K562 (cell line): Measurements from ENCODE around the gene TIMM22. TPM values are rescaled to one million over a fixed set of nuclear protein-coding genes. Genes with fewer than 3 reads are reported as not detected.

ENCODE experiments used
- ATAC-seq: fragments of 200-7000 bp; cut with Tn5 transposase; 3 replicates; pipeline ENCODE4 v1.9.1; 2020; ENCODE audit warnings: moderate library complexity
- BruUV-seq: library from RNA; stranded (reverse); fragments of 400-500 nt; replicated peaks from 2 replicates; lab custom pipeline; 2021; lab: Mats Ljungman, UMichigan
- CTCF ChIA-PET: fragments of 300-600 bp; formaldehyde crosslinking; extraction: SDS; loops from one replicate; lab custom pipeline; 2021; ENCODE audit warnings: low intra/inter-chr PET ratio; lab: Yijun Ruan, JAX
- POLR2A ChIA-PET: fragments of 300-600, 350-650 bp; sonication (Branson Sonifier 250); formaldehyde crosslinking; extraction: SDS; loops from one replicate; lab custom pipeline; 2021; ENCODE audit warnings: antibody characterized with exemption, inconsistent platforms; lab: Yijun Ruan, JAX
- DNase-seq, 4 experiments: peaks; one replicate each; pipeline versions ENCODE4 v3.0.0 to v3.0.0-alpha.2; 2011 to 2018; ENCODE audit warnings: low spot score in 3 of 4, mixed read lengths in 3 of 4; ENCODE audit errors: extremely low read depth in 1 of 4
- FAIRE-seq: peaks from 2 replicates; lab custom pipeline; 2011; peaks lifted over from hg19 to GRCh38; lab: Jason Lieb, UNC
- H2AFZ ChIP-seq: 2 replicates; pipeline ENCODE4 v1.6.0; 2011; ENCODE audit warnings: low read depth, low read length, control low read depth, inconsistent platforms
- H3K27ac ChIP-seq: fragments of 200-600 bp; 3 replicates; pipeline ENCODE4 v1.8.0; 2011; ENCODE audit warnings: low read depth, mild to moderate bottlenecking, control low read depth, inconsistent platforms, low read length, moderate library complexity, mixed read lengths; ENCODE audit errors: extremely low read depth
- H3K27me3 ChIP-seq, 2 experiments: fragments of 300-600 bp in 1 of 2; 2 replicates in 1 of 2; 3 replicates in 1 of 2; pipeline versions ENCODE4 v1.6.0 to v1.8.0; 2011; ENCODE audit warnings: inconsistent platforms in 2 of 2, low read length in 2 of 2, mild to moderate bottlenecking in 1 of 2, mixed read lengths in 1 of 2, moderate library complexity in 1 of 2; ENCODE audit not compliant: control insufficient read depth in 2 of 2, insufficient read depth in 2 of 2
- H3K36me3 ChIP-seq: fragments of 300-600 bp; 3 replicates; pipeline ENCODE4 v1.8.0; 2011; ENCODE audit warnings: mild to moderate bottlenecking, low read length, inconsistent platforms; ENCODE audit not compliant: control insufficient read depth, insufficient read depth
- H3K4me1 ChIP-seq, 2 experiments: fragments of 200-600 bp in 1 of 2; replicated peaks in 1 of 2; 2 replicates in 1 of 2; 3 replicates in 1 of 2; pipeline versions ENCODE4 v1.5.1 to v1.8.0; 2011; ENCODE audit warnings: inconsistent platforms in 2 of 2, low read length in 2 of 2, mild to moderate bottlenecking in 1 of 2, mixed read lengths in 1 of 2, moderate library complexity in 1 of 2; ENCODE audit not compliant: control insufficient read depth in 2 of 2, insufficient read depth in 2 of 2
- H3K4me2 ChIP-seq: 2 replicates; pipeline ENCODE4 v1.6.1; 2011; ENCODE audit warnings: low read length, control low read depth, inconsistent platforms, mixed read lengths; ENCODE audit not compliant: insufficient read depth
- H3K4me3 ChIP-seq: fragments of 200-600 bp; sonication (generic), shearing (Covaris generic); 2 replicates; pipeline ENCODE4 v1.5.1; 2016; ENCODE audit warnings: control low read depth, inconsistent platforms
- H3K79me2 ChIP-seq: fragments of 200-600 bp; 3 replicates; pipeline ENCODE4 v1.8.0; 2011; ENCODE audit warnings: low read length, inconsistent platforms; ENCODE audit not compliant: control insufficient read depth, insufficient read depth
- H3K9ac ChIP-seq, 2 experiments: 2 replicates each; pipeline versions ENCODE4 v1.6.0 to v1.6.1; 2011; ENCODE audit warnings: low read depth in 2 of 2, low read length in 2 of 2, control low read depth in 1 of 2, inconsistent platforms in 1 of 2, mild to moderate bottlenecking in 1 of 2, mixed read lengths in 1 of 2; ENCODE audit not compliant: insufficient read depth in 1 of 2
- H3K9me1 ChIP-seq: one replicate; pipeline ENCODE4 v1.6.0; 2011; ENCODE audit warnings: inconsistent platforms, mild to moderate bottlenecking, low read length, moderate library complexity; ENCODE audit not compliant: control insufficient read depth, insufficient read depth
- H3K9me3 ChIP-seq: replicated peaks from 2 replicates; pipeline ENCODE4 v1.5.1; 2011; ENCODE audit warnings: low read depth, low read length, inconsistent platforms; ENCODE audit not compliant: control insufficient read depth, insufficient read depth
- H4K20me1 ChIP-seq: replicated peaks from 2 replicates; pipeline ENCODE4 v1.6.1; 2011; ENCODE audit warnings: low read length, inconsistent platforms, mixed read lengths; ENCODE audit not compliant: control insufficient read depth, insufficient read depth
- CLOCK ChIP-seq: fragments of 250-450 bp; sonication (Bioruptor Pico); IDR thresholded peaks from 2 replicates; pipeline ENCODE4 v1.4.0; 2020; ENCODE audit warnings: mild to moderate bottlenecking, moderate library complexity, borderline replicate concordance
- HDGF ChIP-seq: fragments of 450-650 bp; IDR thresholded peaks from 2 replicates; pipeline ENCODE4 v1.6.1; 2016
- MCM3 ChIP-seq: fragments of 450-650 bp; IDR thresholded peaks from 2 replicates; pipeline ENCODE4 v1.6.1; 2016
- MTA1 ChIP-seq: fragments of 450-650 bp; IDR thresholded peaks from 2 replicates; pipeline ENCODE4 v1.6.1; 2017; ENCODE audit warnings: borderline replicate concordance
- POLR2G ChIP-seq: fragments of 200-400 bp; formaldehyde crosslinking; IDR thresholded peaks from 2 replicates; pipeline ENCODE4 v1.6.1; 2017; ENCODE audit warnings: low read depth, mild to moderate bottlenecking, antibody characterized with exemption, low read length, moderate library complexity
- PTRF ChIP-seq: fragments of 450-650 bp; IDR thresholded peaks from 2 replicates; pipeline ENCODE4 v1.6.1; 2016; ENCODE audit warnings: mild to moderate bottlenecking, missing genetic modification characterization, missing compliant biosample characterization
- ZNF445 ChIP-seq: fragments of 250-450 bp; sonication (Bioruptor Pico); IDR thresholded peaks from 2 replicates; pipeline ENCODE4 v1.4.0; 2020; ENCODE audit warnings: low read depth, mild to moderate bottlenecking, moderate library complexity
- WGBS: fragments of 100-300 bp; shearing (Covaris generic); methylation state at CpG from one replicate; pipeline ENCODE4 v1.1.6; 2016; ENCODE audit warnings: low coverage, mixed read lengths; ENCODE audit not compliant: insufficient coverage; ENCODE audit errors: missing lambda C conversion rate; 5-methylcytosine and 5-hydroxymethylcytosine counted together
- in situ Hi-C: fragments of 300-500 bp; cut with MboI; formaldehyde crosslinking; loops from 4 replicates; pipeline ENCODE4 v1.15.0; 2018; ENCODE audit warnings: inconsistent platforms, mixed read lengths
- intact Hi-C: fragments of 100-400 bp; cut with micrococcal nuclease; formaldehyde crosslinking; loops from 2 replicates; pipeline ENCODE4 v1.14.2; 2022
- polyA plus RNA-seq, 8 experiments: library from polyadenylated mRNA; depleted of rRNA in 4 of 8; stranded (reverse) in 5 of 8; unstranded in 3 of 8; fragments of >200 nt; fragmentation: Nextera tagmentation in 2 of 8; fragmentation: Illumina TruSeq in 1 of 8; extraction: Ambion mirVana in 2 of 8; extraction: Trizol in 1 of 8; gene quantifications; 2 replicates each; pipeline versions ENCODE4 v1.2.1 to v1.2.3, GENCODE V29; 2011 to 2014; ENCODE audit warnings: inconsistent platforms in 1 of 8, missing spikeins in 1 of 8
- total RNA-seq, 7 experiments: library from RNA; depleted of rRNA in 6 of 7; stranded (reverse); fragments of >200 nt in 6 of 7; fragmentation: Illumina TruSeq in 2 of 7; extraction: Trizol in 2 of 7; gene quantifications; 2 replicates each; pipeline versions ENCODE4 v1.2.1 to v1.2.3, GENCODE V29; 2011 to 2021; ENCODE audit warnings: low replicate concordance in 1 of 7
- TF ChIP-seq, protein P1 (sequence below): sonication (generic); formaldehyde crosslinking; IDR thresholded peaks from 2 replicates; pipeline ENCODE4 v1.8.0; 2022; ENCODE audit warnings: mild to moderate bottlenecking, missing genetic modification reagents, borderline replicate concordance

TIMM22 gene
- total and polyA plus RNA-seq, 9 of the 15 experiments (the other 6 are each of a cell fraction or from before 2014, with no cell fraction given) = 5.9 to 14.1 (median 10.3) TPM

- Histone ChIP-seq H3K27ac (no peak overlapping the region), H3K9ac (no peak overlapping the region), H3K79me2 (no peaks in the 10 kb centered on the region), H3K9me3 (no peaks in the 10 kb centered on the region), H3K4me2 (no peak overlapping the region), H3K4me1 (peaks cover 0 to 4% of the 10 kb centered on the region in 2 experiments; a peak in 1 of 5 replicates)
- no TSS peak for BruUV-seq
- intact Hi-C loops = no loop called here
- ATAC-seq = no peak
- TF ChIP-seq POLR2G (no peak), CLOCK (CRISPR knock-in tag) (no peak), PTRF (tag) (no peak), MCM3 (no peak), MTA1 (no peak), ZNF445 (CRISPR knock-in tag) (no peak), HDGF (no peak)
- TF ChIP-seq, protein P1, sequence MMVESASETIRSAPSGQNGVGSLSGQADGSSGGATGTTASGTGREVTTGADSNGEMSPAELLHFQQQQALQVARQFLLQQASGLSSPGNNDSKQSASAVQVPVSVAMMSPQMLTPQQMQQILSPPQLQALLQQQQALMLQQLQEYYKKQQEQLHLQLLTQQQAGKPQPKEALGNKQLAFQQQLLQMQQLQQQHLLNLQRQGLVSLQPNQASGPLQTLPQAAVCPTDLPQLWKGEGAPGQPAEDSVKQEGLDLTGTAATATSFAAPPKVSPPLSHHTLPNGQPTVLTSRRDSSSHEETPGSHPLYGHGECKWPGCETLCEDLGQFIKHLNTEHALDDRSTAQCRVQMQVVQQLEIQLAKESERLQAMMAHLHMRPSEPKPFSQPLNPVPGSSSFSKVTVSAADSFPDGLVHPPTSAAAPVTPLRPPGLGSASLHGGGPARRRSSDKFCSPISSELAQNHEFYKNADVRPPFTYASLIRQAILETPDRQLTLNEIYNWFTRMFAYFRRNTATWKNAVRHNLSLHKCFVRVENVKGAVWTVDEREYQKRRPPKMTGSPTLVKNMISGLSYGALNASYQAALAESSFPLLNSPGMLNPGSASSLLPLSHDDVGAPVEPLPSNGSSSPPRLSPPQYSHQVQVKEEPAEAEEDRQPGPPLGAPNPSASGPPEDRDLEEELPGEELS (CRISPR knock-in tag) = no peak
- TF ChIP-seq, all 486 proteins: peak for 0
- Histone ChIP-seq H2AFZ (no peak overlapping the region), H3K36me3 (no peaks in the 10 kb centered on the region), H4K20me1 (no peaks in the 10 kb centered on the region), H3K4me3 (no peak overlapping the region), H3K9me1 (no peaks in the 10 kb centered on the region), H3K27me3 (peaks cover 9 to 41% of the 10 kb centered on the region in 2 experiments; a peak in 3 of 5 replicates)
- in situ Hi-C loops = no loop called here
- DNase-seq (no peak), FAIRE-seq (no peak)
- ChIA-PET CTCF (no interaction called here), POLR2A (interaction anchor here (0.9 kb wide), 1 partner anchor 12 kb away, joined by 3 read pairs; no protein-coding TSS in a partner anchor)
- 0% methylated on average over 15 of the region's 16 CpGs for WGBS
Observed at GRCh38 chr17:953767-954166, 43.2 kb upstream of the TIMM22 start.
